ENCODE data around the gene USHBP1.

Gene USHBP1

DNA sequence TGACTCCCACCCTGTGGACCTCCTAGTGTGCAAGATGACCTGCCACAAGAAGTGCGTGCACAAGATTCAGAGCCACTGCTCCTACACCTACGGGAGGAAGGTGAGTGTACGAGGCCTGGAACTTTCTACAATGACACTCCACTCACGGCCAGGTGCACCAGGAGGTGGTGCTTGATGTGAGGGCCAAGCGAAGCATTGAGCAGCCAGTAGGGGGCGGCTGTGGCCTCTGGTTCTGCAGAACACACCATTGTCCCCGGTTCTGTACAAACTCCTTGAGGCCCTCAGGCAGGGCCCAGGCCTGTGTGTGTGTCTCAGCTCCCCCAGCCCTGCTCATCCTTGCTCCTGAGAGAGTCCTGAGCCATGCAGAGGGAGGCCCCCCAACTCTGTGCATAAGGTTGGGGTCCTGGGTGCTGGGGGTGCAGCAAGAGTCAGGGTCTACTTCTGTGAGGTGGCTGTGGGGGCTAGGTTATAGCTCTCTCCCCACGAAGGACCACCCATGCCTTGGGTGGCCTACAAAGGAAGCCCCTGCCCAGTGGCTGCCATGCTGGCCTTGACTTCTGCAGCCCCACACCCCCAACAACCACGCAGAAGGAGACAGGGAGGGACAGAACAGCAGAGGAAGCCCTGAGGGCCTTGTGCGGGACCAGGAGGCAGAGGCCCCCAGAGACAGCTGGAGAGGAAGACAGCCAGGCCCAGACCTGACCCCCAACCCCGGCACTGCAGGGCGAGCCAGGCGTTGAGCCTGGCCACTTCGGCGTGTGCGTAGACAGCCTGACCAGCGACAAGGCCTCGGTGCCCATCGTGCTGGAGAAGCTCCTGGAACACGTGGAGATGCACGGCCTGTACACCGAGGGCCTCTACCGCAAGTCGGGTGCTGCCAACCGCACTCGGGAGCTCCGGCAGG lies 59.1 kb downstream of the USHBP1 start:
- no peak overlapping the region for H3K4me3 ChIP-seq (ENCODE audit: low read depth, low read length)
- TF ChIP-seq, protein P1, sequence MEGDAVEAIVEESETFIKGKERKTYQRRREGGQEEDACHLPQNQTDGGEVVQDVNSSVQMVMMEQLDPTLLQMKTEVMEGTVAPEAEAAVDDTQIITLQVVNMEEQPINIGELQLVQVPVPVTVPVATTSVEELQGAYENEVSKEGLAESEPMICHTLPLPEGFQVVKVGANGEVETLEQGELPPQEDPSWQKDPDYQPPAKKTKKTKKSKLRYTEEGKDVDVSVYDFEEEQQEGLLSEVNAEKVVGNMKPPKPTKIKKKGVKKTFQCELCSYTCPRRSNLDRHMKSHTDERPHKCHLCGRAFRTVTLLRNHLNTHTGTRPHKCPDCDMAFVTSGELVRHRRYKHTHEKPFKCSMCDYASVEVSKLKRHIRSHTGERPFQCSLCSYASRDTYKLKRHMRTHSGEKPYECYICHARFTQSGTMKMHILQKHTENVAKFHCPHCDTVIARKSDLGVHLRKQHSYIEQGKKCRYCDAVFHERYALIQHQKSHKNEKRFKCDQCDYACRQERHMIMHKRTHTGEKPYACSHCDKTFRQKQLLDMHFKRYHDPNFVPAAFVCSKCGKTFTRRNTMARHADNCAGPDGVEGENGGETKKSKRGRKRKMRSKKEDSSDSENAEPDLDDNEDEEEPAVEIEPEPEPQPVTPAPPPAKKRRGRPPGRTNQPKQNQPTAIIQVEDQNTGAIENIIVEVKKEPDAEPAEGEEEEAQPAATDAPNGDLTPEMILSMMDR (IDR thresholded peaks at IDR 0.05; ENCODE audit: borderline replicate concordance, insufficient read depth, low read depth, low read length), result peak; percentile 72

DNA sequence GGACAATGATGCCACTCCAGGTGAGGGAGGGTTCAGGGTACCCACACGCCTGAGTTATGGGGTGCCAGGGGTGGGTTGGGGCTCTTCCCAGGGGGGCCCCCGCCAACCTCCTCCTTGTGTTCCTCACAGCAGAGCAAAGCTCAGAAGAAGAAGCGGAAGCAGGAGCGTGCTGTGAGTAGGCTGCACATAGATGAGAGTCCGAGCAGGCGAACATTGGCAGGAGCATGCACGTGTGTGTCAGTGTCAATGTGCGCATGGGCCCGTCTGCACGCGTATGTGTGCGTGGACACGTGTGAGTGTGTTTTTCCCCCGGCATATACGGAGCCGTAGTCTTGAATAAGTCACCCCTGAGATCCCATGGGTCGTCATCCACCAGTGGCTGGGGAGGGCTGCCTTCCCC lies 61.8 kb downstream of the USHBP1 start:
- no peak overlapping the region for H3K4me3 ChIP-seq (ENCODE audit: low read depth, low read length)
- TF ChIP-seq, protein P1 (IDR thresholded peaks at IDR 0.05; ENCODE audit: borderline replicate concordance, insufficient read depth, low read depth, low read length), result no peak

DNA sequence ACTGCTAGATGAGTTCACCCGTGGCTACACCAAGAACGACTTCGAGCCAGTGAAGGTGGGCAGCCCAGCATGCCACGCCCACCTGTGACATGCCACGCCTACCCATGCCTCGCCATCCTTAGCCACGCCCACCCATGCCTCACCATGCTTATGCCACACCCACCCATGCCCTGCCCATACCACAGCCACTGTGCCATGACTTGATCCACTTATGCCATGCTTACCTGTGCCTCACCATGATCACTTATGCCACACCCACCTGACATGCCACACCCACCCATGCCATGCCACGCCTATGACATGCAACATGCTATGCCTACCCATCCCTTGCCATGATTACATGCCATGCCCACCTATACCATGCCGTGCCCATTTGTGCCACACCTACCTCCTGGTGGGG lies 62.3 kb downstream of the USHBP1 start:
- H3K4me3 ChIP-seq (ENCODE audit: low read depth, low read length), result no peak overlapping the region
- TF ChIP-seq, protein P1 (IDR thresholded peaks at IDR 0.05; ENCODE audit: borderline replicate concordance, insufficient read depth, low read depth, low read length), result no peak

DNA sequence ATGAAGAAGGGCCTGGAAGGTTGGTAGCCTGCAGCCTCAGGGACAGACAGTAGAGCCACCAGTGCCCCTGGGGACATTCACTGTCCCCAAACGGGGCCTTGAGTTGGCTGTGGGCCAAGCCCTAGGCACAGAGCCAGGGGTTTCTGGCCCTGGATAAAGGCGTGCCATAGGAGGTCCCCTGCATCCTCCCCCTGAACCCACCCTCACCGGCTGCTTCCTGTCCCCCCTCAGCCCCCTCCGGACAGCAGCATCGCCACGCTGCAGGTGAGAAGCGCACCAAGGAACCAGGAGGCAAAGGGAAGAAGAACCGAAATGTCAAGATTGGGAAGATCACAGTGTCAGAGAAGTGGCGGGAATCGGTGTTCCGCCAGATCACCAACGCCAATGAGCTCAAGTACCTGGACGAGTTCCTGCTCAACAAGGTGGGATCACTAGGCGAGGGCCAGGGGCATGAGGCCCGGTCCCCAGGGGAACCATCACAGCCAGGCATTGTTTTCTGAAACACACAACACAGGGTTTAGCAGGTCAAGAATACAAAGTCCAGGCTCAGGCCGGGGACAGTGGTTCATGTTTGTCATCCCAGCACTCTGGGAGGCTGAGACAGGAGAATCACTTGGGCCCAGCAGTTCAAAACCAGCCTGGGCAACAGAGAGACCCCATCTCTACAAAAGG lies 64.0 kb downstream of the USHBP1 start:
- no peak overlapping the region for H3K4me3 ChIP-seq (ENCODE audit: low read depth, low read length)
- TF ChIP-seq, protein P1 (IDR thresholded peaks at IDR 0.05; ENCODE audit: borderline replicate concordance, insufficient read depth, low read depth, low read length), result no peak

Measured in GM12875 (cell line).